H9 (cell line): Measurements from ENCODE around the gene MYO7B. TPM values are rescaled to one million over a fixed set of nuclear protein-coding genes. Genes with fewer than 3 reads are reported as not detected.

Experiments
- DNase-seq: peaks from one replicate; pipeline ENCODE4 v3.0.0-alpha.2; 2017
- H2AFZ ChIP-seq: one replicate; pipeline ENCODE4 v1.6.1; 2013; ENCODE audit warnings: mild to moderate bottlenecking, low read length, control low read depth, moderate library complexity
- H2AK5ac ChIP-seq: 2 replicates; pipeline ENCODE4 v1.6.1; 2013; ENCODE audit warnings: low read length, control low read depth, mixed read lengths; ENCODE audit not compliant: insufficient read length
- H2BK120ac ChIP-seq: one replicate; pipeline ENCODE4 v1.6.1; 2013; ENCODE audit warnings: low read depth, mild to moderate bottlenecking, low read length, control low read depth, inconsistent platforms; ENCODE audit not compliant: poor library complexity, severe bottlenecking
- H2BK12ac ChIP-seq: 2 replicates; pipeline ENCODE4 v1.6.1; 2013; ENCODE audit warnings: low read length, control low read depth, mixed read lengths, low read depth; ENCODE audit not compliant: insufficient read length
- H2BK15ac ChIP-seq: 2 replicates; pipeline ENCODE4 v1.6.1; 2013; ENCODE audit warnings: low read depth, low read length, control low read depth
- H2BK20ac ChIP-seq: one replicate; pipeline ENCODE4 v1.6.1; 2013; ENCODE audit warnings: low read depth, mild to moderate bottlenecking, low read length, control low read depth, inconsistent platforms; ENCODE audit not compliant: poor library complexity, severe bottlenecking
- H2BK5ac ChIP-seq: 2 replicates; pipeline ENCODE4 v1.6.1; 2013; ENCODE audit warnings: low read length, control low read depth, mixed read lengths; ENCODE audit not compliant: insufficient read length
- H3K14ac ChIP-seq: 2 replicates; pipeline ENCODE4 v1.6.1; 2013; ENCODE audit warnings: low read length, control low read depth; ENCODE audit not compliant: insufficient read depth
- H3K18ac ChIP-seq: 2 replicates; pipeline ENCODE4 v1.6.1; 2013; ENCODE audit warnings: low read depth, mild to moderate bottlenecking, mixed read lengths, low read length, control low read depth; ENCODE audit not compliant: insufficient read length
- H3K23ac ChIP-seq: 2 replicates; pipeline ENCODE4 v1.6.1; 2013; ENCODE audit warnings: low read length, control low read depth, mixed read lengths, low read depth; ENCODE audit not compliant: insufficient read length
- H3K23me2 ChIP-seq: 2 replicates; pipeline ENCODE4 v1.6.1; 2013; ENCODE audit warnings: low read depth, mild to moderate bottlenecking, mixed read lengths, low read length, control low read depth; ENCODE audit not compliant: insufficient read length, poor library complexity, severe bottlenecking
- H3K27ac ChIP-seq: 2 replicates; pipeline ENCODE4 v1.5.1; 2013; ENCODE audit warnings: low read length, control low read depth, mixed read lengths, low read depth; ENCODE audit not compliant: insufficient read length
- H3K27me3 ChIP-seq: 2 replicates; pipeline ENCODE4 v1.6.1; 2013; ENCODE audit warnings: low read length, control low read depth, inconsistent platforms; ENCODE audit not compliant: insufficient read depth
- H3K4ac ChIP-seq: 2 replicates; pipeline ENCODE4 v1.6.1; 2013; ENCODE audit warnings: low read depth, mild to moderate bottlenecking, control low read depth, inconsistent platforms, low read length, moderate library complexity
- H3K4me1 ChIP-seq: 2 replicates; pipeline ENCODE4 v1.6.1; 2013; ENCODE audit warnings: low read length, control low read depth, inconsistent platforms; ENCODE audit not compliant: insufficient read depth
- H3K4me2 ChIP-seq: 2 replicates; pipeline ENCODE4 v1.6.1; 2013; ENCODE audit warnings: low read length, control low read depth, mixed read lengths; ENCODE audit not compliant: insufficient read length, insufficient read depth
- H3K56ac ChIP-seq: 2 replicates; pipeline ENCODE4 v1.6.1; 2013; ENCODE audit warnings: low read depth, mild to moderate bottlenecking, mixed read lengths, low read length, control low read depth; ENCODE audit not compliant: insufficient read length
- H3K79me1 ChIP-seq: 2 replicates; pipeline ENCODE4 v1.6.1; 2013; ENCODE audit warnings: low read depth, mild to moderate bottlenecking, moderate library complexity, low read length, control low read depth, inconsistent platforms; ENCODE audit not compliant: insufficient read depth, poor library complexity, severe bottlenecking
- H3K79me2 ChIP-seq: 2 replicates; pipeline ENCODE4 v1.6.1; 2013; ENCODE audit warnings: low read length, control low read depth, inconsistent platforms; ENCODE audit not compliant: insufficient read depth
- H3K9ac ChIP-seq: 2 replicates; pipeline ENCODE4 v1.6.1; 2013; ENCODE audit warnings: low read length, control low read depth, mixed read lengths; ENCODE audit not compliant: insufficient read length; ENCODE audit errors: extremely low read depth
- H3K9me3 ChIP-seq: one replicate; pipeline ENCODE4 v1.6.1; 2013; ENCODE audit warnings: low read depth, low read length, inconsistent platforms; ENCODE audit not compliant: control insufficient read depth
- H3T11ph ChIP-seq: one replicate; pipeline ENCODE4 v1.6.1; 2013; ENCODE audit warnings: mild to moderate bottlenecking, low read length, control low read depth, inconsistent platforms
- H4K20me1 ChIP-seq: one replicate; pipeline ENCODE4 v1.6.1; 2013; ENCODE audit not compliant: control insufficient read depth, insufficient read length, insufficient read depth
- H4K5ac ChIP-seq: 2 replicates; pipeline ENCODE4 v1.6.1; 2013; ENCODE audit warnings: low read depth, mild to moderate bottlenecking, mixed read lengths, low read length, control low read depth; ENCODE audit not compliant: insufficient read length
- H4K8ac ChIP-seq: replicated peaks from 2 replicates; pipeline ENCODE4 v1.6.1; 2013; ENCODE audit warnings: low read length, control low read depth, mixed read lengths, low read depth; ENCODE audit not compliant: insufficient read length
- H4K91ac ChIP-seq: 2 replicates; pipeline ENCODE4 v1.6.1; 2013; ENCODE audit warnings: low read depth, mild to moderate bottlenecking, moderate library complexity, mixed read lengths, low read length, control low read depth; ENCODE audit not compliant: insufficient read length
- H3K27ac Mint-ChIP-seq, 3 experiments: 2 replicates in 2 of 3; 3 replicates in 1 of 3; pipeline ENCODE4 v1.8.0; 2020 to 2021; ENCODE audit warnings: mixed read lengths in 3 of 3, mild to moderate bottlenecking in 1 of 3, moderate library complexity in 1 of 3
- H3K27me3 Mint-ChIP-seq: 2 replicates; pipeline ENCODE4 v1.8.0; 2021; ENCODE audit warnings: low read depth, mild to moderate bottlenecking, moderate library complexity, mixed read lengths
- H3K36me3 Mint-ChIP-seq, 3 experiments: 2 replicates in 2 of 3; 3 replicates in 1 of 3; pipeline ENCODE4 v1.8.0; 2020 to 2021; ENCODE audit warnings: low read depth in 3 of 3, mixed read lengths in 3 of 3; ENCODE audit not compliant: insufficient read depth in 1 of 3
- H3K4me1 Mint-ChIP-seq, 2 experiments: 2 replicates each; pipeline ENCODE4 v1.8.0; 2020; ENCODE audit warnings: mixed read lengths in 2 of 2
- H3K4me3 Mint-ChIP-seq, 2 experiments: 2 replicates in 1 of 2; 3 replicates in 1 of 2; pipeline ENCODE4 v1.8.0; 2020 to 2021; ENCODE audit warnings: mild to moderate bottlenecking in 2 of 2, mixed read lengths in 2 of 2, moderate library complexity in 1 of 2
- H3K9me3 Mint-ChIP-seq, 2 experiments: 2 replicates in 1 of 2; 3 replicates in 1 of 2; pipeline ENCODE4 v1.8.0; 2020; ENCODE audit warnings: mild to moderate bottlenecking in 2 of 2, mixed read lengths in 2 of 2, moderate library complexity in 1 of 2
- WGBS: extraction: QIAGEN DNeasy Blood & Tissue Kit; methylation state at CpG from one replicate; pipeline ENCODE4 v1.1.7; 2013; ENCODE audit warnings: missing lambda C conversion rate, low lambda C conversion rate, mixed read lengths; ENCODE audit not compliant: insufficient read length; ENCODE audit errors: extremely low coverage; 5-methylcytosine and 5-hydroxymethylcytosine counted together
- total RNA-seq: library from RNA; stranded (reverse); gene quantifications from 2 replicates; pipeline ENCODE4 v1.2.1, GENCODE V29; 2021
- TF ChIP-seq, protein P1 (sequence below): fragments of 200-600 bp; sonication (generic); conservative IDR thresholded peaks from 3 replicates; pipeline ENCODE4 v1.8.0; 2021; ENCODE audit warnings: antibody characterized with exemption, mild to moderate bottlenecking

Gene MYO7B
- total RNA-seq, 1 experiment from 2014 or later: not detected

- Histone ChIP-seq H2AFZ (no peak overlapping the region), H3K23me2 (no peaks in the 10 kb centered on the region), H3K23ac (no peak overlapping the region), H3K4me2 (no peak overlapping the region), H4K20me1 (no peaks in the 10 kb centered on the region), H3K79me2 (no peaks in the 10 kb centered on the region), H3K4me1 (no peaks in the 10 kb centered on the region), H3K18ac (no peak overlapping the region), H4K5ac (no peak overlapping the region), H3T11ph (no peak overlapping the region), H3K79me1 (no peaks in the 10 kb centered on the region), H3K9me3 (no peaks in the 10 kb centered on the region), H3K56ac (no peak overlapping the region), H2AK5ac (no peak overlapping the region), H3K27ac (no peak overlapping the region), H2BK120ac (no peak overlapping the region), H3K9ac (no peak overlapping the region), H3K27me3 (no peaks in the 10 kb centered on the region), H3K14ac (no peak overlapping the region), H3K4ac (no peak overlapping the region), H2BK5ac (no peak overlapping the region), H4K91ac (no peak overlapping the region), H2BK12ac (no peak overlapping the region), H2BK20ac (no peak overlapping the region), H4K8ac (no peak overlapping the region), H2BK15ac (no peak overlapping the region)
- Mint-ChIP-seq H3K27me3 (peaks cover 34% of the 10 kb centered on the region), H3K4me3 (no peak overlapping the region), H3K27ac (no peak overlapping the region), H3K9me3 (no peaks in the 10 kb centered on the region; a peak in 1 of 5 replicates), H3K36me3 (no peaks in the 10 kb centered on the region), H3K4me1 (no peaks in the 10 kb centered on the region; a peak in 1 of 4 replicates)
- WGBS: 100% methylated on average over 1 of the region's 3 CpGs
- DNase-seq: no peak
- TF ChIP-seq, protein P1, sequence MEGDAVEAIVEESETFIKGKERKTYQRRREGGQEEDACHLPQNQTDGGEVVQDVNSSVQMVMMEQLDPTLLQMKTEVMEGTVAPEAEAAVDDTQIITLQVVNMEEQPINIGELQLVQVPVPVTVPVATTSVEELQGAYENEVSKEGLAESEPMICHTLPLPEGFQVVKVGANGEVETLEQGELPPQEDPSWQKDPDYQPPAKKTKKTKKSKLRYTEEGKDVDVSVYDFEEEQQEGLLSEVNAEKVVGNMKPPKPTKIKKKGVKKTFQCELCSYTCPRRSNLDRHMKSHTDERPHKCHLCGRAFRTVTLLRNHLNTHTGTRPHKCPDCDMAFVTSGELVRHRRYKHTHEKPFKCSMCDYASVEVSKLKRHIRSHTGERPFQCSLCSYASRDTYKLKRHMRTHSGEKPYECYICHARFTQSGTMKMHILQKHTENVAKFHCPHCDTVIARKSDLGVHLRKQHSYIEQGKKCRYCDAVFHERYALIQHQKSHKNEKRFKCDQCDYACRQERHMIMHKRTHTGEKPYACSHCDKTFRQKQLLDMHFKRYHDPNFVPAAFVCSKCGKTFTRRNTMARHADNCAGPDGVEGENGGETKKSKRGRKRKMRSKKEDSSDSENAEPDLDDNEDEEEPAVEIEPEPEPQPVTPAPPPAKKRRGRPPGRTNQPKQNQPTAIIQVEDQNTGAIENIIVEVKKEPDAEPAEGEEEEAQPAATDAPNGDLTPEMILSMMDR: no peak
These were observed 11.3 kb downstream of the MYO7B start for GRCh38 chr2:127546797-127547196.
